ENCODE results near the gene HK1. TPM values are rescaled to one million over a fixed set of nuclear protein-coding genes. Genes with fewer than 3 reads are reported as not detected.
"Not testable (repeated sequence)": the region's sequence is repeated elsewhere in the genome, so short reads cannot be mapped to it uniquely, and the experiment has no call there.

HK1 gene
- total RNA-seq, 1 donor from 2014 or later = 139 TPM

DNA sequence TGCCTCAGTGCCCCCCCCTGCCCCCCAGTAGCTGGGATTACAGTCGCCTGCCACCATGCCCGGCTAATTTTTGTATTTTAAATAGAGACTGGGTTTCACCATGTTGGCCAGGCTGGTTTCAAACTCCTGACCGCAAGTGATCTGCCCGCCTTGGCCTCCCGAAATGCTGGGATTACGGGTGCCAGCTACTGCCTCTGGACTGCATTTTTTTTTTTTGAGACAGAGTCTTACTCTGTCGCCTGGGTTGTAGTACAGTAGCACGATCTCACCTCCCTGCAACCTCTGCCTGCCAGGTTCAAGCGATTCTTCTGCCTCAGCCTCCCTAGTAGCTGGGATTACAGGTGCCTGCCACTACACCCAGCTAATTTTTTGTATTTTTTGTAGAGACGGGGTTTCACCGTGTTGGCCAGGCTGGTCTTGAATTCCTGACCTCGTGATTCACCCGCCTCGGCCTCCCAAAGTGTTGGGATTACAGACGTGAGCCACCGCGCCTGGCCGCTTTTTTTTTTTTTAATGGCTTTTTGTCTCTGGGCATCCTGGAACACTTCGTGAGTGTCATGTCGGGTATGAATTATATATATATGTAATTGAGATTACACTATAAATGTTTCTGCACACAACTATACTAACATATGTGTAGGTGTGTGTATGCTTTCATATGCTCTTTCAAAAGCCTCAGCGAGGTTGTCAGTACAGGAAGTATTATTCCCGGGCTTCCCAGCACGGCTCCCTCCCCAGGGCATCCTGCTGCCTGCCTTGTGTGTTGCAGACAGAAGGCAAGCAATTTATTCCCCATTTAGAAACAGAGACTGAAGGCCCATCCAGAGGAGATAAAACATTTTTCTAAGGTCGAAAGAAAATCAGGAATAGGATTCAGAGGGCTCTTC is 47.6 kb downstream of the HK1 start:
- intact Hi-C loops (cut with micrococcal nuclease) = loop anchor here (2.0 kb wide), 1 partner anchor 29 kb away; no protein-coding TSS in a partner anchor

DNA sequence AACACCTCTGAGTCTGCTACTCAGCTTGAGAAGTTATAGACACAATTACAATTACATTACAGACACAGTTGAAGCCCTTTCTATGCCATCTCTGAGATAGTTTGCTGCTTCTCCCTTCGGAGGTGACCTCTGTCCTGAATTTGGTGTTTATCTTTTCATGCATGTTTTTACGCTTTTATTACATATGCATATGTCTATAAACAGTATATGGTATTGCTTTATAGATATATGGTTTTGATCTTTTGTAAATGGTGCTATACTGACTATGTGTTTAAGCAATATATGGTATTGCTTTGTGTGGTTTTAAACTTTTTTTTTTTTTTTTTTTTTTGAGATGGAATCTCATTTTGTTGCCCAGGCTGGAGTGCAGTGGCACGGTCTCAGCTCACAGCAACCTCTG is 48.4 kb downstream of the HK1 start:
- intact Hi-C loops (cut with micrococcal nuclease) = no loop called here

GRCh38 chr10:69327463-69328379 is 49.4 kb downstream of the HK1 start:
- intact Hi-C loops (cut with micrococcal nuclease) = loop anchor here (2.0 kb wide), 1 partner anchor 17 kb away; no protein-coding TSS in a partner anchor

DNA sequence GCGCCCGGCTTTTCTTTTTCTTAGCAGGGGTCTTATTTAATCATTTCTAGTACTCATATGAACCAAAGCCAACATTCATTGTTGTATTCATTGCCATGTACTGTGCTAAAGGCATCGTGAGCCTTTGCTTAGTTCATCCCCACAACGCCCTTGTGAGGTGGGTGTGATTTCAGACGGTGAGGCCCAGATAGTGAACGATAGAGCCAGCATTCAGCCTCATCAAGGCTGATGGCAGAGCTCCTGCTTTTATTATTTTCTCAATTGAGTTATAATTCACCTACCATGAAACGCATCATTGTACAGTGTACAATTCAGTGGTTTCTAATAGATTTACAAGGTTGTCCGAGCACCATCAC is 50.1 kb downstream of the HK1 start:
- intact Hi-C loops (cut with micrococcal nuclease) = loop anchor here (2.0 kb wide), 1 partner anchor 16 kb away; no protein-coding TSS in a partner anchor

DNA sequence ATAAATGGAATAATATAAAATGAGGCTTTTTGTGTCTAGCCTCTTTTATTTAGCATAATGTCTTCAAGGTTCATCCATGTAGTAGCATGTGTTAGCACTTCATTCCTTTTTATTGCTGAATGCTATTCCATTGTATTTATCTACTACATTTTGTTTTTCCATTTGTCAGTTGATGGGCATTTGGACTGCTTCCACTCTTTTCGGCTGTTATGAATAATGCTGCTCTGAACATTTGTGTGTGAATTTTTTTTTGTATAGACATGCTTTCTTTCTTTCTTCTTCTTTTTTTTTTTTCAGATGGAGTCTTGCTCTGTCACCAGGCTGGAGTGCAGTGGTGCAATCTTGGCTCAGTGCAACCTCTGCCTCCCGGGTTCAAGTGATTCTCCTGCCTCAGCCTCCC is 50.6 kb downstream of the HK1 start:
- intact Hi-C loops (cut with micrococcal nuclease) = loop anchor here (2.0 kb wide), 1 partner anchor 16 kb away; no protein-coding TSS in a partner anchor

- intact Hi-C loops (cut with micrococcal nuclease) = loop anchor here (2.0 kb wide), 1 partner anchor 15 kb away; no protein-coding TSS in a partner anchor
Measured at GRCh38 chr10:69329721-69330178, 51.5 kb downstream of the HK1 start.

DNA sequence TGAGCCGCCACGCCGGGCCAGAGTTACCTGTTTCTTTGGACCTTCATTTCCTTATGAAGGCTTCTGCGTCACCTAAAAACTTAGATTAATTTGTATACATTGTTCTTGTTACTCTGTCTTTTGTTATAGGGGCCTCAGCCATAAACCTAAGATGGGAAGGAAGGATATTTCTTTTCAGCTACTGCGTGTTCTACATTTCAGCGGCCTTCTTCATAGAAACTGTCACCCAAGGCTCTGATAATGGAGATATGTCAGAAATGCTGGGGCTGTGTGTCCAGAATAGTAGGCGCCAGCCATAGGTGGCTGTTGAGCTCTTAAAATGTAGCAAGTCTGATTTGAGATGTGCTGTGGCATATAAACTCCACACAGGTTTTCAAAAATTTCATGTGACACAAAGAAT is 52.9 kb downstream of the HK1 start:
- intact Hi-C loops (cut with micrococcal nuclease) = no loop called here

DNA sequence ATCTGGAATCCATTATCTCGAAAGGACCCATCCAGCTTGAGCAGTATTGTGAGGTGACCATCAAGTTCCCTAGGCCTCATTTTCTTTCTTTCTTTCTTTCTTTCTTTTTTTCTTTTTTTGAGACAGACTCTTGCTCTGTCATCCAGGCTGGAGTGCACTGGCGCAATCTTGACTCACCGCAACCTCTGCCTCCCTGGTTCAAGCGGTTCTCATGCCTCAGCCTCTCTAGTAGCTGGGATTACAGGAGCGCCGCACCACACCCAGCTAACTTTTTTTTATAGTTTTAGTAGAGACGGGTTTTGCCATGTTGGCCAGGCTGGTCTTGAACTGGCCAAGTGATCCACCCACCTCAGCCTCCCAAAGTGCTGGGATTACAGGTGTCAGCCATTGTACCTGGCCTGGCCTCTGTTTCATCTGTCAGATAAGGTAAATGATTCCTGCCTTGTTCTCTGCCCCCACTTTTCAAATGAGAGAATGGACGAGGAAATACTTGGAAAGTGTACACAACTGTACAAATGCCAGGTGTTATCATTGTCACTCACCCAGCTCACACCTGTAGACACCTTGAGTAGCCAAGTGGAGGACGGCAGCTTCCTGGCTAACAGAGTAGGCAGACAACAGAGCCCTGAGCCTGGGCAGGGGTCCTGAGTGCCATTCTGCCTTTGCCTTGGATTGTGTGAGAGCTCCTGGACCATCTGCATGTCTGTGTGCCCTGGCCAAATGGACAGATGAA is 54.1 kb downstream of the HK1 start:
- intact Hi-C loops (cut with micrococcal nuclease) = no loop called here

- intact Hi-C loops (cut with micrococcal nuclease) = no loop called here
Measured at GRCh38 chr10:69333205-69333604, 54.9 kb downstream of the HK1 start.

GRCh38 chr10:69333865-69334301 is 55.6 kb downstream of the HK1 start:
- intact Hi-C loops (cut with micrococcal nuclease) = not testable (repeated sequence)

DNA sequence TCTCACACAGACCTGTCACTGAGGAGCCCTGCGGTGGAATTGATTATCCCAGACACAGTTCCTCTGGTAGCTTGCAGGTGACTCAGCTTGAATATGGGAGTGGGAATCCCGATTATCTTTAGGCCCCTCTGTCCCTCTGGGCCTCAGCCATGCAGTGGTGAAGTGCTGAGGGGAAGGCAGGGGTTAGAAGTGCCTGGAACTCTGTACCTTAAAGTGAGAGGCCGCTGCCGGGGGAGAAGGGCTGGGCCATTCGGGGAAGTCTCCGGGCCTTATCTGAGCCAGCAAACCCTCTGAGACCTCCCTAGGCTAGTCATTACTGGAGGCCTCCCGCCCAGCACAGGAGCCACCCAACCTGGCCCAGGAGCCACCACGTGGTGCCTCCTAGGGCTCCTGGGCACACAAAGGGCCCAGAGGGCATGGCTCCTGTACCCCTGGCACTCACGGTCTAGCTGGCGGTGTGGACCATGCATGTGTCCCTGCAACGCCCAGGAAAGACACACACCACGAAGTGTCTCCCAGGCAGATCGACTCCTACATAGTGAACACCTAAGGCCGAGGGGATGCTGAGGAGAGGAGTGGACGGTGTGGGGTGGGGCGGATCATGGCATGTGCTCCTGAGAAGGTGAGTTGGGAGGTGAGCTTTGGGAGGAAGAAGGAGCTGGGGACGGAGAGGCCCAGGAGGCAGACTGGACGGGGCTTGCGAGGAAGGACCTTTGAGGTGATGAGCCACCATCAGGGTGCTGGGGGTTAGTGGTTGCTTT is 56.2 kb downstream of the HK1 start:
- intact Hi-C loops (cut with micrococcal nuclease) = loop anchor here (1.0 kb wide), 1 partner anchor 10 kb away; no protein-coding TSS in a partner anchor

DNA sequence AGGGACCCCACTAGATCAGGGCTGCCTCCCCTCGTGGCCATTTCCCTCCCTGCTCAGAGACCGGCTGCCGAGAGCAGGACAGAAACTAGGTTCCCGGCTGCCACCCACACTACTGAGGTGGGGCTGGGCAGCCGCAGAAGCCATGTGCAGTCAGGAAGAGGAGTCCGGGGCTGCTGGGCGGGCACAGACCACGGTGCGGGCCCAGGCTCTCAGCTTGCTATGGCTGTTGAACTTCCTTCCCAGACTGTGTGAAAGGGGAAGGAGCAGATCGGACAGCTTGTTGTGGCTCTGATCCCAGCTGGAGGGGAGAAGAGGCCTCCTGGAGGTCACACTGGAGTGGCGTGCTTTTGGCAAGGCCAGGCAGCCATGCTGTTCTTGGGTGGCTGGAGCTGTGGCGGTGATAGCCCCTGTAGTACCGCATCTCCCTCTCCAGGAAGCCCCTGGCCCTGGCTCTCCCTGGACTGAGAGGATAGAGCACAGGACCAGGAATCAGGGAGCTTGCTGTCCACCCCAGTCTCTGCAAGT is 56.8 kb downstream of the HK1 start:
- intact Hi-C loops (cut with micrococcal nuclease) = loop anchor here (1.0 kb wide), 1 partner anchor 9 kb away; no protein-coding TSS in a partner anchor

DNA sequence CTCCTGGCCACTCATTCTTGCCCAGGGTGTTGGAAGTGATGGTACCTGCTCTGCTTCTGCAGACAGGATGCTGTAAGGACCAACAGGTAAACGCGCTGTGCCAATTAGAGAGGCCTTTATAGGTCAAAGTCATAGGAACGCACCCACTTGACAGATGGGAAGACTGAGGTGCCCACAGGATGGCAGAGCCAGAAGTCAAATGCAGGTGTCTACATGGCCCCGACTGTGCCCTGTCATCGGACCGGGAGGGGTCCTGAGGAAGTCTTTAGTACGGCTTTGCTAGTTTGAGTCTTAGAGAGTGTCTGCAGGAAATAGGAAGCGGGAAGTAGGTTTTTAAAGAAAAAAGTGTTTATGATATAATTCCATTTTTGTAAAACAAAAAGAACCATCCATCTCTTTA is 57.3 kb downstream of the HK1 start:
- intact Hi-C loops (cut with micrococcal nuclease) = loop anchor here (1.0 kb wide), 1 partner anchor 9 kb away; no protein-coding TSS in a partner anchor

- intact Hi-C loops (cut with micrococcal nuclease) = no loop called here
Measured at GRCh38 chr10:69336952-69337295, 58.6 kb downstream of the HK1 start.

DNA sequence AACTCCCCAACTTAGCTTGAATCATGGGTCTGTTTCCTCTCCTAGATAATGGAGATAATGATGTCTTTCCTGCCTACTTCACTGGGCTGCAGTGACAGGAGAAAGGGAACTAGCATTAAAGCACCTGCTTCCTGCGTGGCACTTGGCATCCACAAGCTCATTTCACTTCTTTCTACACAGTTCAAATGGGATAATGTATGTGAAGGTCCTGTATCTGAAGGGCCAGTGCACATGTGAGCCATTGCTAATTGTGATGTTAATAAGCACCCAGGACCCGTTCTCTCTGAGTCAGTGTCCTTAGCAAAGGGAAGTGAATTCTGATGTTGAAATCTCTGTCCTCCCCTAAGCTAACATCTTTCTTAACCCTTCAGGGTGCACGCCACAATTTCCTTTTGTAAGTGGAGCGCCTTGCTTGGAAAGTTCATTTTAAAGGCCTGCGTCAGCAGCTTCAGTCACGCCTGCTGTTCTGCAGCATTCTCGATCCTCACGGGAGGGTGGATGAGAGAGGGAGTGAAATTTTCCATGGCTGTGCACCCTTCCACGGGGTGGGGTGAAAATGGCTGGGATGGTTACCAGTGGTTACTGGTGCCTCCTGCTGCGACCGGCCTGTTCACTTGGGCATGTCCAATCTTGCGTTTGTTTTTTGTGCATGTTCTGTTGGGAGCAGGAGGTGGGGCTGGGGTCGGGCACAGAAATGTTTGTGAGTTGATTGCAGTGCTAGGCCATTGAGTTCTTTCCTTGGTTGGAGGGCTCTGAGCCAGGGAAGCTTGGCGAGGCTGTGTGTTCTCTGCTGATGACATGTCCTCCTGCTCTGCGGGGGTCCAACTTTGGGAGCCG is 59.2 kb downstream of the HK1 start:
- intact Hi-C loops (cut with micrococcal nuclease) = no loop called here

- intact Hi-C loops (cut with micrococcal nuclease) = no loop called here
Measured at GRCh38 chr10:69338133-69338456, 59.8 kb downstream of the HK1 start.

- intact Hi-C loops (cut with micrococcal nuclease) = no loop called here
Measured at GRCh38 chr10:69338547-69339450, 60.5 kb downstream of the HK1 start.

GRCh38 chr10:69340695-69341094 is 62.4 kb downstream of the HK1 start:
- intact Hi-C loops (cut with micrococcal nuclease) = no loop called here
